ENCODE measurements around the gene PRR22. TPM values are rescaled to one million over a fixed set of nuclear protein-coding genes. Genes with fewer than 3 reads are reported as not detected.

PRR22 gene
- 1 to 10 TPM in 1 of 4 donors, under 1 TPM in 3; 0.25 to 1.2 (median 0.62) TPM for total RNA-seq

DNA sequence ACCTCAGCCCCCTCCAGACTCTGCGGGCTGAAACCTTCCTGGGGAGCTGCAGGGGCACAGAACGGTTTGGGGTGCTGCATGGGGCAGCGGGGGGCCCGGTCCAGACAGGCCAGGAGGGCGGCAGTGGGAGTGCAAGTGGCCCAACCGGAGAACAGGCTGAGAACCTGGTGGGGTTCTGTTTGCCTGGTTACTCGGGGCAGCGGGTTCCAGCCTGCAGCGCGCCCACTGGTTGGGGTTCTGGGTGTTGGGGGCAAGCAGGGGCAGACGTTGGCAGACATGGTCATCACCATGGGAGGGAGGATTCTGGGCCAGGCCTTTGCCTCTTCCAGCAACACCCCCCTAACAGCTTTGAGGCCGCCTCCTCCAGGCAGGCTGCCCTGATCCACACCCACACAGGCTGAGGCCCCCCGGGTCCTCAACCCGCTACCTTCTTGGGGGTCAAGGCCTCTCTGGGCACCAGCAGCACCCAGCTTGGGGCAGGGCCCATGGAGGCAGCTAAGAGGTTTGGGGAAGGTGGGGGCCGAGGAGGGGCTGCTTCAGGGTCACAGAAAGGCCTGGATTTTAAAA lies at the start of gene PRR22:
TSS of gene PRR22 (minus strand) at position 166 of the 567 bp plus-strand sequence. CDS start at position 80, 86 bp downstream.
- H3K4me3 ChIP-seq (ENCODE audit: low read depth, poor library complexity, severe bottlenecking) = no peak within 1 kb of the TSS
- DNase-seq (ENCODE audit: low spot score in 2 of 2) = no peak
- 89 to 92% methylated on average over 14 to 15 of the region's 15 CpGs for WGBS, 2 donors
- intact Hi-C loops (cut with DNase I; ENCODE audit: low total_unique reads) = no loop called here
- TF ChIP-seq, protein P1, sequence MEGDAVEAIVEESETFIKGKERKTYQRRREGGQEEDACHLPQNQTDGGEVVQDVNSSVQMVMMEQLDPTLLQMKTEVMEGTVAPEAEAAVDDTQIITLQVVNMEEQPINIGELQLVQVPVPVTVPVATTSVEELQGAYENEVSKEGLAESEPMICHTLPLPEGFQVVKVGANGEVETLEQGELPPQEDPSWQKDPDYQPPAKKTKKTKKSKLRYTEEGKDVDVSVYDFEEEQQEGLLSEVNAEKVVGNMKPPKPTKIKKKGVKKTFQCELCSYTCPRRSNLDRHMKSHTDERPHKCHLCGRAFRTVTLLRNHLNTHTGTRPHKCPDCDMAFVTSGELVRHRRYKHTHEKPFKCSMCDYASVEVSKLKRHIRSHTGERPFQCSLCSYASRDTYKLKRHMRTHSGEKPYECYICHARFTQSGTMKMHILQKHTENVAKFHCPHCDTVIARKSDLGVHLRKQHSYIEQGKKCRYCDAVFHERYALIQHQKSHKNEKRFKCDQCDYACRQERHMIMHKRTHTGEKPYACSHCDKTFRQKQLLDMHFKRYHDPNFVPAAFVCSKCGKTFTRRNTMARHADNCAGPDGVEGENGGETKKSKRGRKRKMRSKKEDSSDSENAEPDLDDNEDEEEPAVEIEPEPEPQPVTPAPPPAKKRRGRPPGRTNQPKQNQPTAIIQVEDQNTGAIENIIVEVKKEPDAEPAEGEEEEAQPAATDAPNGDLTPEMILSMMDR (IDR thresholded peaks at IDR 0.05) = no peak
- no peak for TF ChIP-seq POLR2A (IDR thresholded peaks at IDR 0.05)

DNA sequence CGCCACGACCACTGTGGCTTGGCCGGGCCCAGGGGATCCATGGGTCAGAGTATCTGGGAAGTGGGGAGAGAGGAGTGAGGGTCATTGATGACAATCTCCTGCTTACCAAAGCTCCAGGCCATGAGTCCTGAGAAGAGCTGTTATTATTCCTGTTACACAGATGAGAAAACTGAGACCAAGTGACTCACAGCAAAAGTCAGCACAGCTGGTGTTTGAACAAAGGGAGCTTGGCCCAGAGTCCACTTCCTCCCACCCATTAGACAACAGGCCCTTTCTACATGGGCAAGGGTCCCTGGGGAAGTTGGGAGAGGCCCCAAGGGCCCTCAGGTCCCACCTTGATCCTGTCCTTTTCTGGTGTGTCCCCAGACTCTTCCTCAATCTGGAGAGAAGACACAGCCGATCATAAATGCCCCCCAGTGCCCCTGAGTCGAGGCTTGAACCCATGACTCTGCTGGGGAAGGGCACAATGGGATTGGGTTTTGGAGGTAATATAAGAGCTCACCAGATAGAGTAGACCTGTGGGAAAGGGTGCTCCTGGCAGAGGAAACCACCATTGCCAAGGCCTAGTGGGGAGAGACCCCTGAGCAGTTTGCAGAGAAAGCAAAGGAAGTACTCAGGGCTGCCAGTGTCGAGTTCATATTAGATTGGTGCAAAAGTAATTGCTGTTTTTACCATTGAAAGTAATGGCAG lies 48.1 kb upstream of the PRR22 start:
- no peak for DNase-seq (ENCODE audit: low spot score in 2 of 2)
- no peak overlapping the region for H3K4me3 ChIP-seq (ENCODE audit: low read depth, poor library complexity, severe bottlenecking)
- TF ChIP-seq, protein P1 (IDR thresholded peaks at IDR 0.05) = no peak
- no peak for TF ChIP-seq POLR2A (IDR thresholded peaks at IDR 0.05)
- WGBS, 2 donors = 88 to 91% methylated on average over 6 of the region's 6 CpGs
- intact Hi-C loops (cut with DNase I; ENCODE audit: low total_unique reads) = no loop called here

DNA sequence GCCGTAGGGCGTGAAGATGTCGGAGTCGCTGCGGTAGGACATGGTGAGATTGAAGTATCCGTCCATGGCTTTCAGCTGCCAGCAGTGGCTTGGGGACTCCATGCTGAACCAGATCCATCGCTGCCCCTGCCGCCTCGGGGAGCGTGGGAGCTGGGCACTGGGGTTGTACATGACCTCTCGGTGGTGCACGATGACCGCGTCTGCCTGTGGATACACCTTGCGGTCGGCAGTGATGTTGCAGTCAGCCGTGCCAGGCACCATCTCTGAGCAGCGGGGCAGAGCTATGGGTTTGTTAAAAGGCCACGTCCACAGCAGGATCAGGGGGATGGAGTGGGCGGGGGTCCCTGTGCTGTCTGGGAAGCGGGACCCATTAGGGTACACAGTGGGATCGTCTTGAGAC lies 47.5 kb upstream of the PRR22 start:
- TF ChIP-seq, protein P1 (IDR thresholded peaks at IDR 0.05) = no peak
- no peak for TF ChIP-seq POLR2A (IDR thresholded peaks at IDR 0.05)
- 87 to 89% methylated on average over 12 to 16 of the region's 22 CpGs for WGBS, 2 donors
- no peak for DNase-seq (ENCODE audit: low spot score in 2 of 2)
- intact Hi-C loops (cut with DNase I; ENCODE audit: low total_unique reads) = no loop called here
- no peak overlapping the region for H3K4me3 ChIP-seq (ENCODE audit: low read depth, poor library complexity, severe bottlenecking)

DNA sequence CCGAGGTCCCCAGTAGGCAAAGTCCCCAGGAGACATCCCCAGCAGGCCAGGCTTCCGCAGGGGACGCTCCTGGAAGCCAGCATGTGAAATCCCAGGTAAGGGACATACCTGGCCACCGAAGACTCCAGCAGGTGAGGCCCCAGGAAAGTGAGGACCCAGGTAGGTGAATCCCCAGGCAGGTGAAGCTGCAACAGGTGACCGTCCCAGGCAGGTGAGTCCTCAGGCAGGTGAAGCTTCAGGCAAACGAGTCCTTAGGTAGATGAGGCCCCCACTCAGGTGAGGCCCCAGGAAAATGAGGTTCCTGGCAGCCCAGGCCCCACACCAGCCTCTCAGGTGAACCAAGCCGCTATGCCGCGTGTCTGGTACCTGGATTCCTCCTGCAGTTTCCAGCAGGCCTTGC lies 46.6 kb upstream of the PRR22 start:
- no peak for DNase-seq (ENCODE audit: low spot score in 2 of 2)
- no peak overlapping the region for H3K4me3 ChIP-seq (ENCODE audit: low read depth, poor library complexity, severe bottlenecking)
- WGBS, 2 donors = 17 to 78% methylated on average over 1 to 7 of the region's 9 CpGs
- TF ChIP-seq POLR2A (IDR thresholded peaks at IDR 0.05) = no peak
- TF ChIP-seq, protein P1 (IDR thresholded peaks at IDR 0.05) = no peak
- intact Hi-C loops (cut with DNase I; ENCODE audit: low total_unique reads) = no loop called here

DNA sequence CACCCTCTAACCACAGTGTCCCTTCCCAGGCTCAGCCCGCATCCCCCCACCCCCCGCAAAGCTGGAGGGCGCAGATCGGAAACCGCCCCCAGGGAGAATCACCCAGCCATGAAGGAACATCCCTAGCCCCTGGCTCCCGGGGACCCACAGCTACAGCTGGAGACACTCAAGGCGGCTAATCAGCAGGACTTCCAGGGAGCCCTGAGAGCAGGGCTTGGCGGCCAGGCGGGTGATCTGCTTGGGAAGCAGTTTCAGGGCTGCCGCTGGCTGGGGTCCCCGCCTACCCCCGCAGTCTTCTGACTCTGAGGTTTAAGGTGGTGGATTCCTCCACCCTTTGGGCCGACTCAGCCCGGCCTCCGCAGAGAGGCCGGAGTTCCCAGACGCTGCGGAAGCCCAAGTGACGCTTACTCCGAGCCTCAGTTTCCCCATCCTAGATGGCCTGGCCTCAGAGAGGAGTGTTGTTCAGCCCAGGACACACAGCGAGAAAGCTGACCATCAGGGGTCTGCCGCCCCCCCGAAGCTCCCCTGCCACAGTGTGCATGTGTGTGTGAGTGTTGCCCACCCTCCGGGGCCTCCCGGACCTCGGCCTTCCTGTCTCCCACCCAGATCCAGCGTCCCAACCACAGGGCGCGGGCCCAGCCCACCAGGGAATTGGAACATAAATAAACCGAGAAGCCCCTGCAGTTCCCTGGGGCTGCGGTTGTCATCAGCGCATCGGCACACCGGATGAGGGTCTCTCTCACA lies 45.2 kb upstream of the PRR22 start:
- intact Hi-C loops (cut with DNase I; ENCODE audit: low total_unique reads) = no loop called here
- H3K4me3 ChIP-seq (ENCODE audit: low read depth, poor library complexity, severe bottlenecking) = no peak overlapping the region
- no peak for TF ChIP-seq POLR2A (IDR thresholded peaks at IDR 0.05)
- TF ChIP-seq, protein P1 (IDR thresholded peaks at IDR 0.05) = no peak
- WGBS, 2 donors = 46 to 56% methylated on average over 26 to 28 of the region's 34 CpGs
- no peak for DNase-seq (ENCODE audit: low spot score in 2 of 2)

All from lower leg skin (tissue), 4 donors.